ENCODE results near the gene ACAP3. TPM values are rescaled to one million over a fixed set of nuclear protein-coding genes. Genes with fewer than 3 reads are reported as not detected.

Gene ACAP3
- total RNA-seq, 1 donor from 2014 or later = 105 TPM

DNA sequence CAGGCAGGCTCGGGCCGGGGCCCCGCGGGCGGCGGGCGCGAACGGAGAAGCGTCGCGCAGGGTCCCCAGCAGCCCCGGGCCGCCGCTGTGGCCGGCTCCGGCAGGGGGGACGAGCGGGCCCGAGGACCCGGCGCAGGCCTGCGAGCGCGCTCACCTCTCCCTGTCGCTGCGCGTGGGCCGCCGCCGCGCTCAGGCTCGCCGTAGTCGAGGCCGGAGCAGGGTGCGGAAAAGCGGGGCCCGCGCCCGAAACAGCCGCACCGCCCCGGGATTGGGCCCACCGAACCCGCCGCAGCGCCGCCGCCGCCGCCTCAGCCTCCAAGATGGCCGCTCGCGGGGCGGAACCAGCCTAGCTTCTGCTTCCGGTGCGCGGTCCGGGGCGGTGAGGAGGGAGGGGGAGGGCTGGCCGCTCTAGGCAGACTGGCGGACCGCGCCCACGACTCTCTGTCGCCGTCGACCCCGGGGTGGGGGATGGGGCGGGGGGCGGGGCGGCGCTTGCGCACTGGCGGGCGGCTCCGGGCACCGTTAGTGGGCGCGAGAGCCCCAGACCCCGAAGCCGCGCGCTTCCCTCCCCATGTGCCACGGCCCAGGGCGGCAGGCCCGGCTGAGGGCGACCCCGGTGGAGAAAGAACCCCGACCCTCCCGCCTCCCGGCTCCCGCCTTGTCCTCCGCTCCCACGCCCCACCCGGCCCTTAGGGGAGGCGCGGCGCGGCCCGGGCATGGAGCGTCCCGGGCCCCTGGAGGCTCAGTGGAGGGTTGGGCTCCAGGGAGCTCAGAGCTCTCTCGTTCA is 34.0 kb downstream of the ACAP3 start, which contains the start of gene UBE2J2:
TSS of gene UBE2J2 (minus strand) at position 343 of the 787 bp plus-strand sequence. CDS start 5,862 bp downstream, outside the sequence.
- peaks cover 29 to 39% of the 10 kb centered on the region in 2 donors for H3K4me1 ChIP-seq
- no peaks in the 10 kb centered on the region for H3K9me3 ChIP-seq
- H3K27me3 ChIP-seq = no peaks in the 10 kb centered on the region

DNA sequence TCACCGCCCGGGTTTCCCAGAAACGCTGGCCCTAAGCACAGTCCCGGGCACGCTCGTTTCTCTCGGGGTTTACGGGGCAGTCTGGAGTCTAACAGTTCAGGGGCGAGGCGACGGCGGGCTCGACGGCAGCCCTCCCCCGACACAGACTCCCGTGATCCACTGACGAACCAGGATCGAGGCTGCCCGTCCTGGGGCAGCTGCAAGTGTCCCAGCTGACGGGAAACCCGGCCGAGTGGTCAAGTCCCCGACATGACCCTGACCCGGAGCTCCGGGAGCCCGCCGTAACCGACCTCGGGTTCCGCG is 34.6 kb downstream of the ACAP3 start:
- H3K4me3 ChIP-seq = peak overlapping the region; percentile 97 to 98
- H3K36me3 ChIP-seq = no peaks in the 10 kb centered on the region
- intact Hi-C loops (cut with DNase I) = loop anchor here (1.0 to 2.0 kb wide), 4 partner anchors 40 to 157 kb away; partner anchors contain the start of genes AURKAIP1, B3GALT6, C1orf159 and MRPL20
- peak overlapping the region; percentile 67 to 74 for H3K27ac ChIP-seq
- H3K9me3 ChIP-seq = no peaks in the 10 kb centered on the region
- H3K4me1 ChIP-seq = peaks cover 29 to 39% of the 10 kb centered on the region in 2 donors
- no peaks in the 10 kb centered on the region for H3K27me3 ChIP-seq
- TF ChIP-seq, protein P1, sequence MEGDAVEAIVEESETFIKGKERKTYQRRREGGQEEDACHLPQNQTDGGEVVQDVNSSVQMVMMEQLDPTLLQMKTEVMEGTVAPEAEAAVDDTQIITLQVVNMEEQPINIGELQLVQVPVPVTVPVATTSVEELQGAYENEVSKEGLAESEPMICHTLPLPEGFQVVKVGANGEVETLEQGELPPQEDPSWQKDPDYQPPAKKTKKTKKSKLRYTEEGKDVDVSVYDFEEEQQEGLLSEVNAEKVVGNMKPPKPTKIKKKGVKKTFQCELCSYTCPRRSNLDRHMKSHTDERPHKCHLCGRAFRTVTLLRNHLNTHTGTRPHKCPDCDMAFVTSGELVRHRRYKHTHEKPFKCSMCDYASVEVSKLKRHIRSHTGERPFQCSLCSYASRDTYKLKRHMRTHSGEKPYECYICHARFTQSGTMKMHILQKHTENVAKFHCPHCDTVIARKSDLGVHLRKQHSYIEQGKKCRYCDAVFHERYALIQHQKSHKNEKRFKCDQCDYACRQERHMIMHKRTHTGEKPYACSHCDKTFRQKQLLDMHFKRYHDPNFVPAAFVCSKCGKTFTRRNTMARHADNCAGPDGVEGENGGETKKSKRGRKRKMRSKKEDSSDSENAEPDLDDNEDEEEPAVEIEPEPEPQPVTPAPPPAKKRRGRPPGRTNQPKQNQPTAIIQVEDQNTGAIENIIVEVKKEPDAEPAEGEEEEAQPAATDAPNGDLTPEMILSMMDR (IDR thresholded peaks at IDR 0.05) = no peak
- DNase-seq (ENCODE audit: low spot score in 2 of 2) = peak in 1 of 2 donors; percentile 61

More for the DNA sequence above, 34.0 kb downstream of the ACAP3 start, which contains the start of gene UBE2J2:
- TF ChIP-seq, protein P1 (IDR thresholded peaks at IDR 0.05) = peak in 1 of 3 experiments; percentile 12
- H3K36me3 ChIP-seq = no peaks in the 10 kb centered on the region
- DNase-seq (ENCODE audit: low spot score in 2 of 2) = peak; percentile 79 to 97
- peak within 1 kb of the TSS; percentile 67 to 76 for H3K27ac ChIP-seq
- intact Hi-C loops (cut with DNase I) = loop anchor here (1.0 to 2.0 kb wide), 5 partner anchors 31 to 157 kb away; partner anchors contain the start of genes AURKAIP1, B3GALT6, C1orf159 and MRPL20
- peak within 1 kb of the TSS; percentile 97 to 98 for H3K4me3 ChIP-seq

DNA sequence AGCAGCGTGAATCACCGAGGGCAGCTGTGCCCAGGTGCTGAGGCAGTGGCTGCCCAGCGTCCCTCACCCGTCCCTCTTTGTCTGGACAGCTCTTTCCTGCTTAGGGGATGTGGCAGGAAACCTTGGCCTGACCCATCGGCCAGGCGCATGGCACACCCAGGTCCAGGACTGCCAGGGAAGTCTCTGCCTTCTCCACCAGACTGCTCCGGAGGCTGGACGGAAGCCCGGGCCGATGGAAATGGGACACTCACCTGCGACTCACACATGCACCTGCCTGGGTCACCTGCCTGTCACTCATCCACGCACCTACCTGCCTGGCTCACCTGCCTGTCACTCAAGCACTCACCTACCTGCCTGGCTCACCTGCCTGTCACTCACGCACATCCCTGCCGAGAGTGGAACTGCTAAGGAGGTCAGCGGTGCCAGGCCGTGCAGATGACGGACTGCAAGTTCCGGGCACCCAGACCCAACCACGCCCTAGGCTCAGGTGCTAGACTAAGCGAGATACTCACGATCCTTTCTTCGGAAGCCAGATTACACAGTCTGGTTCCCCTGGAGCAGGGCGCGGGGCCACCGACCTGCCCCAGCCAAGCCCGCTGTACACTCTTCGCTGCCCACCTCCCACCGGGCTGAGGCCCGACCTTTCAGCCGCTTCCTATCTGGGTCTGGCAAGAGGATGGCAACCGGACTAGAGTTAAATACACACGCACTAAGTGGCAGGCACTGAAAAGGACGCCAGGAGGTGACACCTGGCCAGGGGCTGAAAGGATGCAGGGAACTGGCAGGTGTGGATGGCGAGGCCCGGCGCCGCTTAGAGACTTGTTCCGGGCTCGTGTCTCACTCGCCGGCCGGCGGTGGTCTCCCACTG is 35.2 kb downstream of the ACAP3 start:
- H3K27ac ChIP-seq = peak overlapping the region in 1 of 2 donors; percentile 67
- peaks cover 29 to 39% of the 10 kb centered on the region in 2 donors for H3K4me1 ChIP-seq
- peak in 1 of 2 donors; percentile 63 for DNase-seq (ENCODE audit: low spot score in 2 of 2)

DNA sequence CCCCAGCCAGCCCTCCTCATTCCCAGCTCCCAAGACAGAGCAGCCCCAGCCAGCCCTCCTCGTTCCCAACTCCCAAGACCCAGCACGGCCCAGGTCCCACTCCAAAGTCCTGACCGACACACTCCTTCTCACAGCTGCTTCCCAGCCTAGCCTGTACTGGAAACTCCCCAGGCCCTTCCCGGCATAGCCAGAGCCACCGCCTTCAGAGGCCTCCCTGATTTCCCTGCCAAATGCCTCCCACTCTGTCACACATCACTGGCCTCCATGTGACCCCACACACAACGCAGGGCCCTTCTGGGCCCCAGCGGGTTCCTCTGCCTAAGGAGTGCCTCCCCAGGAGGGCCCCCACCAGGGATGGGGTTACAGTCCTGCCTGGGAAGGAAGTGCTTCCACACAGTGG is 36.9 kb downstream of the ACAP3 start:
- Histone ChIP-seq H3K4me1 (peaks cover 29 to 39% of the 10 kb centered on the region in 2 donors), H3K27ac (no peak overlapping the region), H3K36me3 (peaks cover 9 to 21% of the 10 kb centered on the region in 2 donors), H3K27me3 (no peaks in the 10 kb centered on the region), H3K4me3 (peak overlapping the region in 1 of 2 donors; percentile 97), H3K9me3 (no peaks in the 10 kb centered on the region)
- intact Hi-C loops (cut with DNase I) = no loop called here
- TF ChIP-seq, protein P1 (IDR thresholded peaks at IDR 0.05) = no peak
- DNase-seq (ENCODE audit: low spot score in 2 of 2) = peak in 1 of 2 donors; percentile 63

More for the DNA sequence above, 35.2 kb downstream of the ACAP3 start:
- Histone ChIP-seq H3K4me3 (peak overlapping the region; percentile 97 to 98), H3K36me3 (peaks cover 4% of the 10 kb centered on the region in 2 donors), H3K9me3 (no peaks in the 10 kb centered on the region), H3K27me3 (no peaks in the 10 kb centered on the region)
- intact Hi-C loops (cut with DNase I) = loop anchor here (1.0 to 2.0 kb wide), 4 partner anchors 40 to 156 kb away; partner anchors contain the start of genes AURKAIP1, B3GALT6, C1orf159 and MRPL20
- TF ChIP-seq, protein P1 (IDR thresholded peaks at IDR 0.05) = no peak

DNA sequence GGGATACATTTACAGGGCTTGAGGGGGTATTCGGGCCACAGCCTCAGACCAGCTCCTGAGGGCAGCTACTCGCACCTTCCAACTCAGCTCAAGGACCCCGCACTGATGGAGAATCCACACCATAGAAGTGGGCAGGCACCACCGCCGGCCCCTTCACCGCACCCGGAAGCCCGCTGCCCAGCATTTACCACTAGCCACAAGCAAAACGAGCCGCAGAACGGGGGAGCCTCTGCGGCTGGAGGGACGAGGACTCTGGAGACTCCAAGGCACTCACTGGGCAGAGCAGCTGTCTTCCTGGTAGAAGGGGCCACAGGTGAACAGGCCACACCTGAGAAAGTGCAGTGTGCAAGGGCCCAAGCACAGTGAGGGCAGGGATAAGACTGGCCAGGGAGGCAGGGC is 39.4 kb downstream of the ACAP3 start:
- TF ChIP-seq, protein P1 (IDR thresholded peaks at IDR 0.05) = no peak

More for the DNA sequence above, 39.4 kb downstream of the ACAP3 start:
- peaks cover 20 to 31% of the 10 kb centered on the region in 2 donors for H3K4me1 ChIP-seq
- no peaks in the 10 kb centered on the region for H3K9me3 ChIP-seq
- no peak for DNase-seq (ENCODE audit: low spot score in 2 of 2)
- no peaks in the 10 kb centered on the region for H3K27me3 ChIP-seq
- intact Hi-C loops (cut with DNase I) = no loop called here
- no peak overlapping the region for H3K27ac ChIP-seq
- no peak overlapping the region for H3K4me3 ChIP-seq
- peaks cover 17 to 43% of the 10 kb centered on the region in 2 donors for H3K36me3 ChIP-seq

Data from ascending aorta (tissue), 2 donors.